Endothelial cell of umbilical vein (primary cell): ENCODE results near the gene FAM219A.

Source experiments
- CTCF ChIP-seq, 2 donors: IDR thresholded peaks; 1 replicate in 1 of 2; 2 replicates in 1 of 2; pipeline ENCODE4 v1.5.1; 2011; ENCODE audit warnings: low read length in 2 of 2, mild to moderate bottlenecking in 2 of 2, moderate library complexity in 2 of 2, control low read depth in 1 of 2, inconsistent platforms in 1 of 2, low read depth in 1 of 2; ENCODE audit not compliant: insufficient read depth in 1 of 2; ENCODE audit errors: extremely low read depth in 1 of 2
- EZH2 ChIP-seq: IDR thresholded peaks from 2 replicates; pipeline ENCODE4 v1.6.1; 2012; ENCODE audit warnings: borderline replicate concordance, low read depth, mild to moderate bottlenecking, moderate library complexity, low read length, inconsistent platforms; ENCODE audit not compliant: severe bottlenecking
- FOS ChIP-seq: IDR thresholded peaks from 2 replicates; pipeline ENCODE4 v1.6.1; 2011; ENCODE audit warnings: mild to moderate bottlenecking, low read length, moderate library complexity, borderline replicate concordance; ENCODE audit not compliant: insufficient read depth
- GATA2 ChIP-seq: IDR thresholded peaks from 2 replicates; pipeline ENCODE4 v1.7.0; 2011; ENCODE audit warnings: low read depth, mild to moderate bottlenecking, moderate library complexity, mixed read lengths, low read length; ENCODE audit not compliant: insufficient read length, insufficient read depth
- JUN ChIP-seq: IDR thresholded peaks from 2 replicates; pipeline ENCODE4 v1.6.1; 2011; ENCODE audit warnings: borderline replicate concordance, low read depth; ENCODE audit not compliant: insufficient read length, insufficient read depth
- MAX ChIP-seq: IDR thresholded peaks from 2 replicates; pipeline ENCODE4 v1.6.1; 2011; ENCODE audit not compliant: insufficient read depth, insufficient read length
- MYC ChIP-seq: IDR thresholded peaks from one replicate; pipeline ENCODE4 v1.6.1; 2011; ENCODE audit warnings: mild to moderate bottlenecking, low read depth, low read length
- POLR2A ChIP-seq: IDR thresholded peaks from 2 replicates; pipeline ENCODE4 v1.6.1; 2012; ENCODE audit warnings: low read depth, mild to moderate bottlenecking, control low read depth, low read length
- POLR2AphosphoS5 ChIP-seq: IDR thresholded peaks from 2 replicates; pipeline ENCODE4 v1.6.1; 2012; ENCODE audit warnings: low read depth, mild to moderate bottlenecking, control low read depth, low read length, moderate library complexity; ENCODE audit not compliant: insufficient read depth

- TF ChIP-seq POLR2A = no peak
- TF ChIP-seq CTCF (IDR thresholded peaks at IDR 0.05; ENCODE audit: extremely low read depth in 1 of 2, insufficient read depth in 1 of 2, low read depth in 1 of 2, low read length in 2 of 2) = no peak
- no peak for TF ChIP-seq MAX
- no peak for TF ChIP-seq POLR2AphosphoS5
- TF ChIP-seq GATA2 = no peak
- TF ChIP-seq EZH2 = no peak
- TF ChIP-seq JUN = no peak
- no peak for TF ChIP-seq FOS
- TF ChIP-seq MYC = no peak
Observed at GRCh38 chr9:34370335-34370969, 87.9 kb downstream of the FAM219A start.
